ENCODE results near the gene NEDD4L.

NEDD4L gene

DNA sequence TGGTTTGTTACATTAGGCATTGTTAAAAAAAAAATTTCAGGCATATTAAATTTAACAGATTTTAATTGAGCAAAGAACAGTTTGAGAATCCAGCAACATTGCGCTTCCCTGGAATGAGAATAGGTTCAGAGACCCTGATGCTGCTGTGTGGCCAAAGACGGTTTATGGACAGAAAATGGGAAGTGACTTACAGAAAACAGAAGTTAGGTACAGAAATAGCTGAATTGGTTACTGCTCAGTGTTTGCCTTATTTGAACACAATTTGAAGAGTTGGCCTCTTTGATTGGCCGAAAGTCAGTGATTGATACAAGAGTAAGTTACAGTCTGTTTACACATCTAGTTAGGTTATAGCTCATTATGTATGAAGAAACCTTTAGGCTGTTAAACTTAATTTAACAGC is 6.0 kb upstream of the NEDD4L start:
- TF ChIP-seq, protein P1, sequence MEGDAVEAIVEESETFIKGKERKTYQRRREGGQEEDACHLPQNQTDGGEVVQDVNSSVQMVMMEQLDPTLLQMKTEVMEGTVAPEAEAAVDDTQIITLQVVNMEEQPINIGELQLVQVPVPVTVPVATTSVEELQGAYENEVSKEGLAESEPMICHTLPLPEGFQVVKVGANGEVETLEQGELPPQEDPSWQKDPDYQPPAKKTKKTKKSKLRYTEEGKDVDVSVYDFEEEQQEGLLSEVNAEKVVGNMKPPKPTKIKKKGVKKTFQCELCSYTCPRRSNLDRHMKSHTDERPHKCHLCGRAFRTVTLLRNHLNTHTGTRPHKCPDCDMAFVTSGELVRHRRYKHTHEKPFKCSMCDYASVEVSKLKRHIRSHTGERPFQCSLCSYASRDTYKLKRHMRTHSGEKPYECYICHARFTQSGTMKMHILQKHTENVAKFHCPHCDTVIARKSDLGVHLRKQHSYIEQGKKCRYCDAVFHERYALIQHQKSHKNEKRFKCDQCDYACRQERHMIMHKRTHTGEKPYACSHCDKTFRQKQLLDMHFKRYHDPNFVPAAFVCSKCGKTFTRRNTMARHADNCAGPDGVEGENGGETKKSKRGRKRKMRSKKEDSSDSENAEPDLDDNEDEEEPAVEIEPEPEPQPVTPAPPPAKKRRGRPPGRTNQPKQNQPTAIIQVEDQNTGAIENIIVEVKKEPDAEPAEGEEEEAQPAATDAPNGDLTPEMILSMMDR (IDR thresholded peaks at IDR 0.05; ENCODE audit: low read depth, low read length, missing control alignments): no peak
- Histone ChIP-seq H3K4me3 (ENCODE audit: low read depth, low read length) (no peak overlapping the region), H3K27ac (no peak overlapping the region), H3K27me3 (replicated peaks) (no peaks in the 10 kb centered on the region), H3K36me3 (replicated peaks) (no peaks in the 10 kb centered on the region)
- DNase-seq: no peak
- in situ Hi-C loops (cut with HindIII; ENCODE audit: low pct_ligation_motif_present, low sequenced_read_pairs): no loop called here

GRCh38 chr18:58041633-58042032 is 2.4 kb upstream of the NEDD4L start:
- Histone ChIP-seq H3K4me3 (ENCODE audit: low read depth, low read length) (no peak overlapping the region), H3K27me3 (replicated peaks) (no peaks in the 10 kb centered on the region), H3K27ac (no peak overlapping the region), H3K36me3 (replicated peaks) (no peaks in the 10 kb centered on the region)
- no peak for DNase-seq
- in situ Hi-C loops (cut with HindIII; ENCODE audit: low pct_ligation_motif_present, low sequenced_read_pairs): no loop called here
- TF ChIP-seq, protein P1 (IDR thresholded peaks at IDR 0.05; ENCODE audit: low read depth, low read length, missing control alignments): no peak

GRCh38 chr18:58042826-58043490 is 1.1 kb upstream of the NEDD4L start:
- H3K27me3 ChIP-seq (replicated peaks): no peaks in the 10 kb centered on the region
- in situ Hi-C loops (cut with HindIII; ENCODE audit: low pct_ligation_motif_present, low sequenced_read_pairs): no loop called here
- no peaks in the 10 kb centered on the region for H3K36me3 ChIP-seq (replicated peaks)
- H3K27ac ChIP-seq: no peak overlapping the region
- H3K4me3 ChIP-seq (ENCODE audit: low read depth, low read length): peak overlapping the region; percentile 72
- DNase-seq: no peak
- TF ChIP-seq, protein P1 (IDR thresholded peaks at IDR 0.05; ENCODE audit: low read depth, low read length, missing control alignments): no peak

DNA sequence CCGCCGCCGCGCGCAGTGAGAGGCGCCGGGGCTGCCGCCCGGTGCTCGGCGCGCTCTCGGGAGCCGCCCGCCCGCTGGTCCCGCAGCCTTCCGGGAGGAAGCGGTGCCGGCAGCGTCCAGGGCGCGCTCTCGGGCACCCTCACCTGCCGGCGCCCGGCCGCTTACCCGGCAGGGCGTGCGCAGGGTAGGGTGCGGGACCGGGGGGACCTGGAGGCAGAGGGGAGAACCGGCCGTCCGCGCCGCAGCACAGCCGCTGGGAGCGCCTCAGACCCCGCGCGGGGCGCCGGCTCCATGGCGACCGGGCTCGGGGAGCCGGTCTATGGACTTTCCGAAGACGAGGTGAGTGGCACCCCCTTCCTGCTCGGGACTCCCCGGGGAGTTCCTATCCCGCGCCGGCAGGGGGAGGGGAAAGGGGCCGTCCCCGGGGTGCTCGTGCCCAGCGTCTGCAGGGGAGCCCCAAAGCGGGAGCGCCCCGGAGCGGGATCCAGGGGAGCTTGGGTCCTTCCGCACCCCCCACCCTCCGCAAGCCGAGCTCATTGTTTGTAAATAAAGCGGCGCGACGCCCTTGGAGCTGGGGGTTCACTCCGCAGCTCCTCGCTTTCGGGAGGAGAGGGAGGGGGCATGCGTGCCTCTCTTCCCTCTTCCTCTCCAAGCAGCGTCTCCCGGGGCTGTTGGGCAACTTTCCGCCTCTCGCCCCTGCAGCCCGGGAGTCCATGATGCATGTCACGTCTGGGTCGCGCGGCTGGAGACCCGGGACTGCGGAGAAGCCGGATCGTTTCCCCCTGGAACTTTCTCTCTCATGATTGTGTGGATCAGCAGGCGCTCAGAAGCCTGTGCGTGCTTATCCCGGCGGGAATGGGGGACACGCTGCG is 580 bp downstream of the NEDD4L start:
- in situ Hi-C loops (cut with HindIII; ENCODE audit: low pct_ligation_motif_present, low sequenced_read_pairs): no loop called here
- no peaks in the 10 kb centered on the region for H3K36me3 ChIP-seq (replicated peaks)
- TF ChIP-seq, protein P1 (IDR thresholded peaks at IDR 0.05; ENCODE audit: low read depth, low read length, missing control alignments): no peak
- no peak overlapping the region for H3K27ac ChIP-seq
- no peaks in the 10 kb centered on the region for H3K27me3 ChIP-seq (replicated peaks)
- peak overlapping the region; percentile 72 for H3K4me3 ChIP-seq (ENCODE audit: low read depth, low read length)
- DNase-seq: no peak

DNA sequence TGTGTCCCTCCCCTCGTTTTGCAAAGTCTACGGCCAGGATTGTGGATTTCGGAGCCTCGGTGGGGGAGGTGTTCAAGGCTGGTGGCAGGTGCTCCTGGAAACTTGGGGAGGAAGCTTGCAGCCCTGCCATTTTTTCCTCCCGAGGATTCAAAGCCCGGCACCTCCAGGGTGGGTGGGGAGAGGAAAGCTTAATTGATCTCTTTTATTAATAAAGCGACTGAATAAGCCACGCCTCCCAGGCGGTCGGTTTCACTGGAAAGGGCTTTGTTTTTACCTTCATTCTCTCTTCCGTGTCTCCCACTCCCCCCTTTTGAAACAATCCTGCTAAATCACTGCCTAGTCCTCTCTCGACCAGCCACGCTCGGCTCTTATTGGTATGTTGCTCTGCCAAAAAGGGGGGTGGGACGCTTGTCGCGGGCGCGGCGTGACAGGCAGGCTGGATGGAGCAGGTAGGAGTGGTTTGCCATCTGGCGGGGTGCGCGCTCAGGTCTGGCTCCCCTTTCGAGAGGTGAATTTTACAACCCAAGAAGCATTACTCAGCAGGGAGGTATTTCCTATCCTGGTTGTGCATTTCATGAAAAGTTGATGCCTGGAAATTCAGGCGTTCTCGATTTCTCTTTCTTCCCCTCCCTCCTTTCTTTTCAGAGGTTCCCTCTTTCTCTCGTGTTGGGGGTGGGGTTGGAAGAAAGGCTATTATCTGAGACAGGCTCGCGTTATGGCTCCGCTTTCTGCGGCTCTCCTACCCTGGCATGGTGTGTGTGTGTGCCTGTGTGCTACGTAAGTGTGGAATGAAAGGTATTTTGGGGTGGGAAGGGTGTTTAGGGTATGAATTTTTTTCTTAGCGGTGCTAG is 1.4 kb downstream of the NEDD4L start:
- Histone ChIP-seq H3K27me3 (replicated peaks) (no peaks in the 10 kb centered on the region), H3K27ac (no peak overlapping the region), H3K36me3 (replicated peaks) (no peaks in the 10 kb centered on the region), H3K4me3 (ENCODE audit: low read depth, low read length) (peak overlapping the region; percentile 72)
- no peak for DNase-seq
- TF ChIP-seq, protein P1 (IDR thresholded peaks at IDR 0.05; ENCODE audit: low read depth, low read length, missing control alignments): no peak
- in situ Hi-C loops (cut with HindIII; ENCODE audit: low pct_ligation_motif_present, low sequenced_read_pairs): no loop called here

Data from brain microvascular endothelial cell (primary cell).